WTC11 (cell line): ENCODE measurements around the gene FSTL3.

Experiments
- PREB ChIP-seq: sonication (generic); formaldehyde crosslinking; IDR thresholded peaks from 2 replicates; pipeline ENCODE4 v1.8.1; 2022; ENCODE audit warnings: mild to moderate bottlenecking, missing genetic modification reagents, moderate library complexity, borderline replicate concordance
- TF ChIP-seq, protein P1 (sequence below): fragments of 200-600 bp; IDR thresholded peaks from 2 replicates; pipeline ENCODE4 v1.8.0; 2022; ENCODE audit warnings: antibody characterized with exemption
- TF ChIP-seq, protein P2 (sequence below): sonication (generic); formaldehyde crosslinking; IDR thresholded peaks from 2 replicates; pipeline ENCODE4 v1.8.0; 2023; ENCODE audit warnings: missing genetic modification reagents, mild to moderate bottlenecking, borderline replicate concordance

DNA sequence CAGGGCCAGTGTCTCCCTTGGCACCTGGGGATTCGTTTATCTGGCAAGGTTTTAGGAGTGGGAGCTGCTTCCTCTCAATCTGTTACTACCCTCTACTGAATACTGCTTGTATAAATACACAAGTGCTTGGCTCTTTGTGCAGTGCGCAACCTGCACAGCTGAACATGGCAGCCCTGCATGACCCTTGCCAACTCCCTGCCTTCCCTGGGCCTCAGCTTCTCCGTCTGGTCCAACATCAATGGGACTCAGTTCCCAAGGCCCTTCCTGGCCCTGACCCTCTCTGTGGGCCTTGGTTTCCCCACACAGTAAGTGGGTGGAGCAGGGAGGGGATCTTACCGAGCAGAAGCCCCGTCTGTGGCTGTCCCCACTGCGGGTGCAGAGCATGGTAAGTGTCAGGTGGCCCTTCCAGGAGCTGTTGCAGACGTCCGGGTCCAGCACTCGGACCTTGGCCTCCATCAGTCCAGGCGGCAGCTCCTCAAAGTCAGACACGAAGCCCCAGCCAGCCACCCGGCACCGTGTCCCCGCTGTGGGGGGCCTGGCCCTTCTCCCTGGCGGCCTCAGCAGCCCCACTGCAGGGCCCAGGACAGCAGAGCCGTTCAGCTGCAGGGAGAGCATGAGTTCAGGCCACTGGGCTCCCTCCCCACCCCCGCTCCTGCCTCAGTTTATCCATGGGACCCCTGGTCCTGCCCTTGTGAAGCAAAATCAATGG lies 10.6 kb downstream of the FSTL3 start:
- TF ChIP-seq, protein P1, sequence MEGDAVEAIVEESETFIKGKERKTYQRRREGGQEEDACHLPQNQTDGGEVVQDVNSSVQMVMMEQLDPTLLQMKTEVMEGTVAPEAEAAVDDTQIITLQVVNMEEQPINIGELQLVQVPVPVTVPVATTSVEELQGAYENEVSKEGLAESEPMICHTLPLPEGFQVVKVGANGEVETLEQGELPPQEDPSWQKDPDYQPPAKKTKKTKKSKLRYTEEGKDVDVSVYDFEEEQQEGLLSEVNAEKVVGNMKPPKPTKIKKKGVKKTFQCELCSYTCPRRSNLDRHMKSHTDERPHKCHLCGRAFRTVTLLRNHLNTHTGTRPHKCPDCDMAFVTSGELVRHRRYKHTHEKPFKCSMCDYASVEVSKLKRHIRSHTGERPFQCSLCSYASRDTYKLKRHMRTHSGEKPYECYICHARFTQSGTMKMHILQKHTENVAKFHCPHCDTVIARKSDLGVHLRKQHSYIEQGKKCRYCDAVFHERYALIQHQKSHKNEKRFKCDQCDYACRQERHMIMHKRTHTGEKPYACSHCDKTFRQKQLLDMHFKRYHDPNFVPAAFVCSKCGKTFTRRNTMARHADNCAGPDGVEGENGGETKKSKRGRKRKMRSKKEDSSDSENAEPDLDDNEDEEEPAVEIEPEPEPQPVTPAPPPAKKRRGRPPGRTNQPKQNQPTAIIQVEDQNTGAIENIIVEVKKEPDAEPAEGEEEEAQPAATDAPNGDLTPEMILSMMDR = no peak
- TF ChIP-seq, protein P2, sequence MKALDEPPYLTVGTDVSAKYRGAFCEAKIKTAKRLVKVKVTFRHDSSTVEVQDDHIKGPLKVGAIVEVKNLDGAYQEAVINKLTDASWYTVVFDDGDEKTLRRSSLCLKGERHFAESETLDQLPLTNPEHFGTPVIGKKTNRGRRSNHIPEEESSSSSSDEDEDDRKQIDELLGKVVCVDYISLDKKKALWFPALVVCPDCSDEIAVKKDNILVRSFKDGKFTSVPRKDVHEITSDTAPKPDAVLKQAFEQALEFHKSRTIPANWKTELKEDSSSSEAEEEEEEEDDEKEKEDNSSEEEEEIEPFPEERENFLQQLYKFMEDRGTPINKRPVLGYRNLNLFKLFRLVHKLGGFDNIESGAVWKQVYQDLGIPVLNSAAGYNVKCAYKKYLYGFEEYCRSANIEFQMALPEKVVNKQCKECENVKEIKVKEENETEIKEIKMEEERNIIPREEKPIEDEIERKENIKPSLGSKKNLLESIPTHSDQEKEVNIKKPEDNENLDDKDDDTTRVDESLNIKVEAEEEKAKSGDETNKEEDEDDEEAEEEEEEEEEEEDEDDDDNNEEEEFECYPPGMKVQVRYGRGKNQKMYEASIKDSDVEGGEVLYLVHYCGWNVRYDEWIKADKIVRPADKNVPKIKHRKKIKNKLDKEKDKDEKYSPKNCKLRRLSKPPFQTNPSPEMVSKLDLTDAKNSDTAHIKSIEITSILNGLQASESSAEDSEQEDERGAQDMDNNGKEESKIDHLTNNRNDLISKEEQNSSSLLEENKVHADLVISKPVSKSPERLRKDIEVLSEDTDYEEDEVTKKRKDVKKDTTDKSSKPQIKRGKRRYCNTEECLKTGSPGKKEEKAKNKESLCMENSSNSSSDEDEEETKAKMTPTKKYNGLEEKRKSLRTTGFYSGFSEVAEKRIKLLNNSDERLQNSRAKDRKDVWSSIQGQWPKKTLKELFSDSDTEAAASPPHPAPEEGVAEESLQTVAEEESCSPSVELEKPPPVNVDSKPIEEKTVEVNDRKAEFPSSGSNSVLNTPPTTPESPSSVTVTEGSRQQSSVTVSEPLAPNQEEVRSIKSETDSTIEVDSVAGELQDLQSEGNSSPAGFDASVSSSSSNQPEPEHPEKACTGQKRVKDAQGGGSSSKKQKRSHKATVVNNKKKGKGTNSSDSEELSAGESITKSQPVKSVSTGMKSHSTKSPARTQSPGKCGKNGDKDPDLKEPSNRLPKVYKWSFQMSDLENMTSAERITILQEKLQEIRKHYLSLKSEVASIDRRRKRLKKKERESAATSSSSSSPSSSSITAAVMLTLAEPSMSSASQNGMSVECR (CRISPR knock-in tag) = no peak
- TF ChIP-seq PREB (CRISPR knock-in tag) = no peak
